AG08395 (cell line): ENCODE results near the gene PEBP1.

Experiments
- DNase-seq: peaks from one replicate; pipeline ENCODE4 v3.0.0; 2012; ENCODE audit warnings: mixed read lengths, low spot score

Gene PEBP1

DNA sequence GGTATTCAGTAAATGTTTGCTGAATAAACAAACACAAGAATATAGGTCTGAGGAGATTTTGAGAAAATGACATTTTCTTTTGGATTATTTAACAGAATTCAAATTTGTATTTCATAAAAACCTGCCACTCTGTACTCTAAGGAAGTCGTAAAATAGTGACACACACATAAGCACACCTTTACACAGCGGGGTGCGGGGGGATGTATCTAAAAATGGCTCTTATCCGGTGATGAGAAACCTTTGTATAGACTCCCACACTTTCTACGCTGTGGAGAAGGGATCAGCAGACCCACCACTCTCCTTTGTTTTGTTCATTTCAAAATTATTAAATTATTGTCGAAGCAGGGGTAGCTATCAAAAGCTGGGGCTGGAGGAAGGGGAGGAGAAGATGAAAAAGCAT, 58.0 kb downstream of the PEBP1 start:
- no peak for DNase-seq
